Fibroblast of lung (primary cell): ENCODE results near the gene SSH2.

Source experiments
- CTCF ChIP-seq, 2 donors: IDR thresholded peaks in 1 of 2; conservative IDR thresholded peaks in 1 of 2; 1 replicate in 1 of 2; 2 replicates in 1 of 2; pipeline ENCODE4 v1.5.1; 2011 to 2012; ENCODE audit warnings: low read length in 2 of 2, control low read depth in 1 of 2, inconsistent platforms in 1 of 2, low read depth in 1 of 2, mild to moderate bottlenecking in 1 of 2
- EZH2 ChIP-seq: IDR thresholded peaks from 2 replicates; pipeline ENCODE4 v1.5.1; 2012; ENCODE audit warnings: low read length, control low read depth, mild to moderate bottlenecking; ENCODE audit errors: missing control alignments

- TF ChIP-seq EZH2 (no peak), CTCF (conservative IDR thresholded peaks at IDR 0.05 in 1 of 2, IDR thresholded peaks at IDR 0.05 in 1 of 2; ENCODE audit: low read depth in 1 of 2, low read length in 2 of 2) (peak; percentile 86 to 89)
Observed at GRCh38 chr17:29591737-29592608, 338.1 kb downstream of the SSH2 start.
